ENCODE measurements around the gene MTRF1L. TPM values are rescaled to one million over a fixed set of nuclear protein-coding genes. Genes with fewer than 3 reads are reported as not detected.

Gene MTRF1L
- total and polyA plus RNA-seq, 2 of the 8 experiments (the other 6 are each of a cell fraction or from before 2014, with no cell fraction given): 4.5 to 26.5 TPM

DNA sequence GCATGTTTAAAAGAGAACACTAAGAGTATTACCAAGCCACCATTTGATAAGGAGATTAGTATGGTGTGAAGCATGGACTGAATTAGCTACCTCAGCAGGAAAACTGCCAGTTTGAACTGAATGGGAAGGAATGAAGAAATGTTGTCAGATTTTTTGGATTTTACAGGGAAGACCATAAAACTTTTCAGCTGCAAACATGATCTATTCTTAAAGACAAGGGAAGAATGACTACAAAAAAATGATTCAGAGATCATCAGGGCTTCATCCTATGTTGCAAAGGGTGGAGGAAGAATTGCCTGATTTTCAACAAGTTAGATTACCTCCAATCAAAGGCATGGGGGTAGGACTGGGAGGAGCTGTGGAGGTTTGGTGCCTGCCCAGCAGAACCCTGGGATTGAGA is 49.3 kb upstream of the MTRF1L start:
- Histone ChIP-seq H3K4me3 (ENCODE audit: extremely low read depth in 1 of 4, insufficient read depth in 2 of 4, low read depth in 3 of 4, low read length in 4 of 4) (no peak overlapping the region), H2AK5ac (ENCODE audit: low read depth, low read length) (no peak overlapping the region), H4K91ac (replicated peaks; ENCODE audit: insufficient read length, low read length) (no peak overlapping the region), H3K23me2 (ENCODE audit: low read depth, low read length) (no peaks in the 10 kb centered on the region; the same call in 1 of the 2 replicates), H2BK15ac (ENCODE audit: low read length) (no peak overlapping the region), H3K4me1 (replicated peaks in 1 of 4; ENCODE audit: control insufficient read depth in 3 of 4, insufficient read depth in 4 of 4, low read length in 3 of 4) (peaks cover 0 to 3% (median 0%) of the 10 kb centered on the region in 4 experiments; a peak in 1 of 7 replicates), H4K5ac (ENCODE audit: insufficient read length, low read depth, low read length) (no peak overlapping the region), H3K79me1 (ENCODE audit: low read depth, low read length) (0 out of 2 replicates have a peak, but pooled peaks cover 2% of the 10 kb centered on the region), H3K27me3 (replicated peaks in 1 of 4; ENCODE audit: control insufficient read depth in 3 of 4, extremely low read depth in 1 of 4, insufficient read depth in 3 of 4, low read length in 3 of 4) (no peaks in the 10 kb centered on the region), H3K36me3 (ENCODE audit: control insufficient read depth in 2 of 4, insufficient read depth in 4 of 4, low read length in 3 of 4) (no peaks in the 10 kb centered on the region), H2BK120ac (replicated peaks; ENCODE audit: low read depth, low read length) (no peak overlapping the region), H3K23ac (ENCODE audit: insufficient read length) (no peak overlapping the region), H3K18ac (ENCODE audit: extremely low read depth, low read length) (no peak overlapping the region), H3K9me3 (ENCODE audit: insufficient read depth in 2 of 2, low read depth in 1 of 2, low read length in 1 of 2) (no peaks in the 10 kb centered on the region), H3K27ac (ENCODE audit: low read depth, low read length) (no peak overlapping the region), H2BK20ac (ENCODE audit: low read length) (no peak overlapping the region), H3K4ac (replicated peaks; ENCODE audit: insufficient read length, low read depth, low read length) (no peak overlapping the region), H3K79me2 (ENCODE audit: control insufficient read depth in 1 of 2, insufficient read depth in 2 of 2, low read length in 2 of 2) (no peaks in the 10 kb centered on the region), H2BK12ac (ENCODE audit: low read depth, low read length) (no peak overlapping the region), H3K9ac (replicated peaks in 1 of 4; ENCODE audit: extremely low read depth in 1 of 4, low read depth in 3 of 4, low read length in 3 of 4) (no peak overlapping the region), H4K8ac (ENCODE audit: extremely low read depth, insufficient read depth, low read length) (no peak overlapping the region), H3K14ac (ENCODE audit: insufficient read length) (no peak overlapping the region), H2AFZ (ENCODE audit: low read length) (no peak overlapping the region), H3K4me2 (ENCODE audit: insufficient read depth in 1 of 2, low read depth in 2 of 2, low read length in 2 of 2) (no peak overlapping the region), H3K56ac (replicated peaks; ENCODE audit: insufficient read length, low read depth, low read length) (no peak overlapping the region), H4K20me1 (replicated peaks in 1 of 2; ENCODE audit: control insufficient read depth in 1 of 2, insufficient read depth in 2 of 2, low read length in 2 of 2) (no peaks in the 10 kb centered on the region), H2BK5ac (ENCODE audit: low read depth, low read length) (no peak overlapping the region)
- DNase-seq (ENCODE audit: low read depth in 1 of 2, low spot score in 2 of 2) (no peak), FAIRE-seq (no peak)
- no peak for TF ChIP-seq RAD21 (IDR thresholded peaks at IDR 0.05 in 1 of 2, conservative IDR thresholded peaks at IDR 0.05 in 1 of 2; ENCODE audit: low read depth in 2 of 2, low read length in 2 of 2)
- CTCF ChIA-PET (ENCODE audit: partially characterized antibody): interaction anchor here (0.7 to 1.9 kb wide), 3 partner anchors 8 to 55 kb away, joined by 3 to 5 read pairs (median 4); no protein-coding TSS in a partner anchor
- POLR2A ChIA-PET (ENCODE audit: partially characterized antibody): no interaction called here

Measured in H1 (cell line).